ENCODE measurements around the gene TAGLN3. TPM values are rescaled to one million over a fixed set of nuclear protein-coding genes. Genes with fewer than 3 reads are reported as not detected.
A peak's percentile ranks its signal among the peaks of the same experiment; 100 is the strongest.

Gene TAGLN3
- total and polyA plus RNA-seq, 2 experiments from 2014 or later, result 0.61 TPM; not detected in 1

- in situ Hi-C loops (cut with MboI), result no loop called here
- no peak overlapping the region for H3K27ac ChIP-seq
- H3K9me3 ChIP-seq (ENCODE audit: low read depth), result no peaks in the 10 kb centered on the region
These were observed 18.4 kb downstream of the TAGLN3 start for GRCh38 chr3:112017091-112017490.

GRCh38 chr3:112018712-112019111, 20.0 kb downstream of the TAGLN3 start:
- H3F3A ChIP-seq (ENCODE audit: insufficient read depth), result no peaks in the 10 kb centered on the region
- TF ChIP-seq EZH2 (IDR thresholded peaks at IDR 0.05; ENCODE audit: insufficient read depth, poor library complexity, severe bottlenecking), result no peak
- no peak overlapping the region for H3K27ac ChIP-seq
- H3K4me3 ChIP-seq, result no peak overlapping the region
- no peak overlapping the region for H2AFZ ChIP-seq
- H4K20me1 ChIP-seq (ENCODE audit: insufficient read depth), result no peaks in the 10 kb centered on the region
- no peaks in the 10 kb centered on the region for H3K27me3 ChIP-seq (replicated peaks; ENCODE audit: insufficient read depth)
- DNase-seq, result no peak
- H3K9me3 ChIP-seq (ENCODE audit: low read depth), result no peaks in the 10 kb centered on the region
- no peak overlapping the region for H3K9ac ChIP-seq
- in situ Hi-C loops (cut with MboI), result no loop called here
- H3K9me2 ChIP-seq (ENCODE audit: insufficient read depth), result no peaks in the 10 kb centered on the region
- no peaks in the 10 kb centered on the region for H3K79me2 ChIP-seq (ENCODE audit: insufficient read depth)
- no peaks in the 10 kb centered on the region for H3K36me3 ChIP-seq (ENCODE audit: low read depth)
- no peaks in the 10 kb centered on the region for H3K4me1 ChIP-seq (ENCODE audit: insufficient read depth)
- WGBS, 2 experiments (ENCODE audit: low coverage in 1 of 2, low lambda C conversion rate in 2 of 2, missing lambda C conversion rate in 2 of 2), result 96 to 98% methylated on average over 4 of the region's 4 CpGs
- H3K4me2 ChIP-seq (ENCODE audit: unreplicated experiment), result no peak overlapping the region

More at GRCh38 chr3:112017091-112017490, 18.4 kb downstream of the TAGLN3 start:
- Histone ChIP-seq H3K9me2 (ENCODE audit: insufficient read depth) (no peaks in the 10 kb centered on the region), H3K27me3 (replicated peaks; ENCODE audit: insufficient read depth) (no peaks in the 10 kb centered on the region), H3K36me3 (ENCODE audit: low read depth) (no peaks in the 10 kb centered on the region), H3F3A (ENCODE audit: insufficient read depth) (no peaks in the 10 kb centered on the region), H3K9ac (no peak overlapping the region), H4K20me1 (ENCODE audit: insufficient read depth) (no peaks in the 10 kb centered on the region), H2AFZ (no peak overlapping the region), H3K79me2 (ENCODE audit: insufficient read depth) (no peaks in the 10 kb centered on the region), H3K4me1 (ENCODE audit: insufficient read depth) (peaks cover 3% of the 10 kb centered on the region; the same call in 1 of the 2 replicates), H3K4me2 (ENCODE audit: unreplicated experiment) (no peak overlapping the region), H3K4me3 (no peak overlapping the region)
- no peak for TF ChIP-seq EZH2phosphoT487 (IDR thresholded peaks at IDR 0.05; ENCODE audit: insufficient read depth, low read depth)
- no peak for TF ChIP-seq EZH2 (IDR thresholded peaks at IDR 0.05; ENCODE audit: insufficient read depth, poor library complexity, severe bottlenecking)
- peak; percentile 50 for DNase-seq

- Histone ChIP-seq H3K4me2 (ENCODE audit: unreplicated experiment) (no peak overlapping the region), H3K79me2 (ENCODE audit: insufficient read depth) (no peaks in the 10 kb centered on the region), H3K9me3 (ENCODE audit: low read depth) (no peaks in the 10 kb centered on the region), H4K20me1 (ENCODE audit: insufficient read depth) (no peaks in the 10 kb centered on the region), H3K4me1 (ENCODE audit: insufficient read depth) (no peaks in the 10 kb centered on the region), H3F3A (ENCODE audit: insufficient read depth) (no peaks in the 10 kb centered on the region), H3K9ac (no peak overlapping the region), H3K27ac (no peak overlapping the region), H3K4me3 (no peak overlapping the region), H3K36me3 (ENCODE audit: low read depth) (no peaks in the 10 kb centered on the region), H3K9me2 (ENCODE audit: insufficient read depth) (no peaks in the 10 kb centered on the region), H3K27me3 (replicated peaks; ENCODE audit: insufficient read depth) (no peaks in the 10 kb centered on the region), H2AFZ (no peak overlapping the region)
- no peak for TF ChIP-seq EZH2 (IDR thresholded peaks at IDR 0.05; ENCODE audit: insufficient read depth, poor library complexity, severe bottlenecking)
- TF ChIP-seq EZH2phosphoT487 (IDR thresholded peaks at IDR 0.05; ENCODE audit: insufficient read depth, low read depth), result no peak
- no peak for DNase-seq
- in situ Hi-C loops (cut with MboI), result no loop called here
- 32 to 33% methylated on average over 1 of the region's 1 CpG for WGBS, 2 experiments (ENCODE audit: low coverage in 1 of 2, low lambda C conversion rate in 2 of 2, missing lambda C conversion rate in 2 of 2)
These were observed 21.0 kb downstream of the TAGLN3 start for GRCh38 chr3:112019716-112020115.

GRCh38 chr3:112020674-112021085, 22.0 kb downstream of the TAGLN3 start:
- no peaks in the 10 kb centered on the region for H3K36me3 ChIP-seq (ENCODE audit: low read depth)
- H3K27ac ChIP-seq, result no peak overlapping the region
- H3K4me3 ChIP-seq, result no peak overlapping the region
- no peaks in the 10 kb centered on the region for H3F3A ChIP-seq (ENCODE audit: insufficient read depth)
- no peaks in the 10 kb centered on the region for H4K20me1 ChIP-seq (ENCODE audit: insufficient read depth)
- H3K27me3 ChIP-seq (replicated peaks; ENCODE audit: insufficient read depth), result no peaks in the 10 kb centered on the region
- no peak for DNase-seq
- 80 to 92% methylated on average over 1 of the region's 1 CpG for WGBS, 2 experiments (ENCODE audit: low coverage in 1 of 2, low lambda C conversion rate in 2 of 2, missing lambda C conversion rate in 2 of 2)
- in situ Hi-C loops (cut with MboI), result no loop called here
- H3K9ac ChIP-seq, result no peak overlapping the region
- no peaks in the 10 kb centered on the region for H3K9me3 ChIP-seq (ENCODE audit: low read depth)
- TF ChIP-seq EZH2 (IDR thresholded peaks at IDR 0.05; ENCODE audit: insufficient read depth, poor library complexity, severe bottlenecking) (no peak), EZH2phosphoT487 (IDR thresholded peaks at IDR 0.05; ENCODE audit: insufficient read depth, low read depth) (no peak)
- H3K9me2 ChIP-seq (ENCODE audit: insufficient read depth), result no peaks in the 10 kb centered on the region
- H2AFZ ChIP-seq, result no peak overlapping the region
- no peaks in the 10 kb centered on the region for H3K79me2 ChIP-seq (ENCODE audit: insufficient read depth)
- H3K4me2 ChIP-seq (ENCODE audit: unreplicated experiment), result no peak overlapping the region
- H3K4me1 ChIP-seq (ENCODE audit: insufficient read depth), result no peaks in the 10 kb centered on the region

- 91 to 94% methylated on average over 4 of the region's 4 CpGs for WGBS, 2 experiments (ENCODE audit: low coverage in 1 of 2, low lambda C conversion rate in 2 of 2, missing lambda C conversion rate in 2 of 2)
- TF ChIP-seq EZH2phosphoT487 (IDR thresholded peaks at IDR 0.05; ENCODE audit: insufficient read depth, low read depth) (no peak), EZH2 (IDR thresholded peaks at IDR 0.05; ENCODE audit: insufficient read depth, poor library complexity, severe bottlenecking) (no peak)
- no peak for DNase-seq
- Histone ChIP-seq H3K4me1 (ENCODE audit: insufficient read depth) (no peaks in the 10 kb centered on the region), H3K27ac (no peak overlapping the region), H3K4me3 (no peak overlapping the region), H3F3A (ENCODE audit: insufficient read depth) (no peaks in the 10 kb centered on the region), H3K4me2 (ENCODE audit: unreplicated experiment) (no peak overlapping the region), H3K79me2 (ENCODE audit: insufficient read depth) (no peaks in the 10 kb centered on the region), H3K36me3 (ENCODE audit: low read depth) (no peaks in the 10 kb centered on the region), H4K20me1 (ENCODE audit: insufficient read depth) (no peaks in the 10 kb centered on the region), H3K9me2 (ENCODE audit: insufficient read depth) (no peaks in the 10 kb centered on the region), H3K9ac (no peak overlapping the region), H2AFZ (no peak overlapping the region), H3K9me3 (ENCODE audit: low read depth) (no peaks in the 10 kb centered on the region), H3K27me3 (replicated peaks; ENCODE audit: insufficient read depth) (no peaks in the 10 kb centered on the region)
- in situ Hi-C loops (cut with MboI), result no loop called here
These were observed 28.4 kb downstream of the TAGLN3 start for GRCh38 chr3:112027142-112027541.
